Stimulated activated CD8-positive, alpha-beta memory T cell treated with anti-CD3 and anti-CD28 coated beads, Interleukin-15, amount 100 ng/mL, for 48 hours (primary cell): ENCODE results near the gene PDCD4.
"Not testable (repeated sequence)": the region's sequence is repeated elsewhere in the genome, so short reads cannot be mapped to it uniquely, and the experiment has no call there.

ENCODE experiments used
- DNase-seq, 2 donors: peaks; one replicate each; pipeline ENCODE4 v3.0.0-alpha.2; 2020; ENCODE audit warnings: low read depth in 2 of 2

PDCD4 gene

DNA sequence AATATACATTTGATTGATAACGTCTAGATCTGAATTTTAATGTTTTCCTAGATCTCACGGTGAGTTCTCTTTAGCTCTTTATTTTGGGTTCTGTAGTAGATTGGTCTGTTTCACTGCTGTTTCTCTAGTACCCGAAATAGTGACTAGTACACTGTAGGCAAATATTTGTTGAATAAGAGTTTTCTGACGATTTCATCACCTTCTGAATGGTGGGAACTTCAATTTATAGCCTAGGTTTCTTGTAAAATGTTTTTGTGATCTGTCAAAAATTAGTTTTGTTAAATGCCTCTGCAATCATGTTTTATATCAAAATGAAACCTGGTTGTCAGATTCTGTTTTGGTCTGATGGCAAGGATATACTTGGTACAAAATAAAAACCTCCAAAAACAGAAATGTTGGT, 10.2 kb downstream of the PDCD4 start:
- DNase-seq, result no peak

DNA sequence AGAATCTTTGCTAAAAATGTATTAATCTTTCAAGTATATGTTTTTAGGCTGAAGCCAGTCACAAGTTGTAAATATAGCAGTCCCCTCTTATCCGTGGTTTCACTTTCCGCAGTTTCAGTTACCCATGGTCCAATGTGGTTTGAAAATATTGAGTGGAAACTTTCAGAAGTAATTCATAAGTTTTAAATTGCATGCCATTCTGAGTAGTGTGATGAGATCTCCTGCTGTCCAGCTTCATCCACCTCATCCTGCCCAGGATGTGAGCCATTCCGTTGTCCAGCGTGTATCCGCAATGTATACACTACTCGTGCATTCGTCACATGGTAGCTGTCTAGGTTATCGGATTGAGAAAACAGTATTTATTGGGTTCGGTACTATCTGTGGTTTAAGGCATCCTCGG, 12.2 kb downstream of the PDCD4 start:
- no peak for DNase-seq

DNA sequence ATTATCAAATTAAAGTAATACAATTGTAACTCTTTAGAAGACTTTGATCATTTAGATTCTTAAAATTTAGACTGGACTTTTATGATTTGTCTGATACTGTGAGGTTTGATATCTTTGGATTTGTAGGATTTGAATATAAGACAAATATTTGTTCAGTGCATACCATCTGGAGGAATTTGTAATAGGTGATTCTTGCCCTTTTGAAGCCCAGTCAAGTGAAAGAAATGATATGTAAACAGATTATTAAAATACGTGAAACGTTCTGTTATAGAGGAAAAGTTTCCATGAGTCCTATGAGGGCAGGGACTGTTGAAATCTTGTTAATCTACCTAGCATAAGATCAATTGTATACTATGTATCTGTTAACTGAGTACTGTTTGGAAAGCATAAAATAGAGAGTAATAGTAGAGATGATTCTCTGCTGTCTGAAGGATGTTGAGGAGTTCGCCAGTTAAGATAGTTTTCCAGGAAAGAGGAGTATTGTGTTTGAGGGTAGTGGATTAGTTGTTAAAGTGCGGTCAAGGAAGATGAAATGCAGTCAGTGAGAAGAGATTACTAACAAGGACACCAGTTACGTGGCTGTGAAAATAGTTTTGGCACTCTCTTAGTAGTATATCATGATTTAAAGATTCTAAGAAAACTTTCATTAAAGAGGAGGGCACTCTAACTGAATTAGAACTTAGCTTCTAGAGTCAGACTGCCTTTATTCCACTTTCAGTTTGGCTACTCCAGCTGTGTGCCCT, 14.4 kb downstream of the PDCD4 start:
- DNase-seq, result no peak

DNA sequence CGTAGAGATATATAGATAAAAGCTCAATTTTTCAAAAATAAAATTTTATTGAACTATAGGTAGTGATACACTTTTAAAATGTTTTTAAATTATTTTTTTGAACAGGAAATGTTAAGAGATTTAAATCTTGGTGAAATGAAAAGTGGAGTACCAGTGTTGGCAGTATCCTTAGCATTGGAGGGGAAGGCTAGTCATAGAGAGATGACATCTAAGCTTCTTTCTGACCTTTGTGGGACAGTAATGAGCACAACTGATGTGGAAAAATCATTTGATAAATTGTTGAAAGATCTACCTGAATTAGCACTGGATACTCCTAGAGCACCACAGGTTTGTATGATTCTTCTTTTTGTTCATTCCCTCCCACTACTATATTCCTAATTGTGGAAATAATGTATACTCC, 15.8 kb downstream of the PDCD4 start:
- no peak for DNase-seq

DNA sequence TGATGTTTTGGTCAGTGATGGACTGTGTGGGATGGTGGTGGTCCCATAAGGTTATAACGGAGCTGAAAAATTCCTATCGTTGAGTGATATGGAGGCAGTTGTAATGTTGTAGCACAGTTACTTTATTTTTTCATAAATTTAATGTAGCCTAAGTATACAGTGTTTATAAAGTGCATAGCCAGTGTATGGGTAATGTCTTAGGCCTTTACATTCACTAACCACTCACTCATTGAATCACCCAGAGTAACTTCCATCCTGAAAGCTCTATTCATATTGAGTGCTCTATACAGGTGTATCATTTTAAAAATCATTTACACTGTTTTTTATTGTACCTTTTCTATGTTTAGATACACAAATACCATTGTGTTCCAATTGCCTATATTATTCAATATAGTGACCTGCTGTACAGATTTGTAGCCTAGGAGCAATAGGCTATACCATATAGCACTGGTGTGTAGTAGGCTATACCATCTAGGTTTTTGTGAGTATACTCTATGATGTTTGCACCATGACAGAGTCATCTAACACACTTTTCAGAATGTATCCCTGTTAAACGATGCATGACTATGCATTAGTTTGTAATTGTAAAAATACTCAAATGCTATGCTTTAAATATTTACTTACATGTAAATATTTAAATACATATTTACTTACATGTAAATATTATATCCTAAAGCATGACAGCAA, 21.0 kb downstream of the PDCD4 start:
- DNase-seq, result no peak

DNA sequence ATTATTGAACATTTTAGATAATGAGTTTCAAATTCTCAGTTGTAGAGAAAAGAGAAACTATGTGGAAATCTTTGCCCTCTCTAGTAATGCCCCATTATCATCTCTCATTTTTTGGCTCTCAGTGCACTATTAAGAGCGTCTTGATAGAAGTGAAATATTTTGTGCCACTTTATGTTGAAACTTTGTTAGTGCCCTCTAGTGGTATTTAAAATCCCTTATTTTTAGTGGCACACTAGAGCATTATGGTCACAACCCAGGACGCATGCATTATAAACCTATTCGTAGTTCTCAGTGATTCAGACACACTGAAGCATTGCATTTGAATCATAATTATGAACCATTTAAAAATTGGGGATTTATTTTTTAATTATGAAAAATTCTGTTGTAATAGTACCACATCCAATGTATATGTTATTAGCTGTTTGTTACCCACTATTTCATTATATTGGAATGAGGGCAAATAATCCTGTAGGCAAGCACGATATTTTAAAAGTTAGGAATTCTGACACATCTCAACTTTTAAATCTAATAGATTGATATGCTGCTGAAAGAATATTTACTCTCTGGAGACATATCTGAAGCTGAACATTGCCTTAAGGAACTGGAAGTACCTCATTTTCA, 21.9 kb downstream of the PDCD4 start:
- no peak for DNase-seq

DNA sequence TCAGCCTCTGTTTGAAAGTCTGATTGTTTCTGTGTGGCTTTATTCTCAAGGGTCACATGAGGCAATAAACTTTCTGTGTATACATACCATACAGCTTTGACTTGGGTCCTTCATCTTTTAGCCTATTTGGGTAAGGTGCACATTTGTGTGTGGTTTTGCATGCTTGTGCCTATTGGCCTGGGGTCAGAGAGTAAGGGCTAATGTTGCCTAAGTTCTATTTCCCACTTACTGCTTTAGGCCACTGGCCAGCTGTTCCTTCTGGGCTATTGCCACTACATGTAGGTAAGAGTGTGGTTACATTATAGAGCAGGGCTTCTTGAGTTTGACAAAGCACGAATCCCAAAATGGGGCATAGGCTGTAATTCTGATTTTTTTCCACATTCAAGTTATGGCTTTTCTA, 25.5 kb downstream of the PDCD4 start:
- DNase-seq, result no peak

DNA sequence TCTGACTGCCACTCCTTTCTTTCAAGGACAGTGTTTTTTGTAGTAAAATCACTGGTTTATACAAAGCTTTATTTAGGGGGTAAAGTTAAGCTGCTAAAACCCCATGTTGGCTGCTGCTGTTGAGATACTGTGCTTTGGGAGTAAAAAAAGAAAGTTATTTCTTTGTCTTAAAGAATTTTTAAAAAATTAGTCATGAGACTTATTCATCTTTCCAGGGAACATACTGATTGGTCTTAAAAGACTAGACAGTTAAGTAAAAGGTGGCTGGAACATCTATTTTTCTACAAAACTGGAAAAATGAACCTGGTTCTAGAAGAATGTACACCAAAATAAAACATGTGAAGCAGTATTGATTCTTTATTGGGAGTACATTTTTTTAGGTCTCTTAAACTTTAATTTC, 26.7 kb downstream of the PDCD4 start:
- no peak for DNase-seq

DNA sequence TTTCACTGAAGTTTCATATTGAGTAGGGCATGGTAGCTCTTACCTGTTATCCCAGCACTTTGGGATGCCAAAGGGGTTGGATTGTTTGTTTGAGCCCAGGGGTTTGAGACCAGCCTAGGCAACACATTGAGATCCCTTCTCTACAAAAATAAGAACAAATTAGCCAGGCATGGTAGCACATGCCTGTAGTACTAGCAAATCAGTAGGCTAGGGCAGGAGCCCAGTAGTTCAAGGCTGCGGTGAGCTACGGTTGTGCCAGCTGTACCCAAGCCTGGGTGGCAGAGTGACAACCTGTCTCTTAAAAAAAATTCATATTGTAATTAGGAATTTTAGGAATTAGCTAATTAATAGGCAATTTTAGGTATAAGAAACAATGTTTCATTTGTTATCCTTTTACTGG, 29.3 kb downstream of the PDCD4 start:
- DNase-seq, result no peak

DNA sequence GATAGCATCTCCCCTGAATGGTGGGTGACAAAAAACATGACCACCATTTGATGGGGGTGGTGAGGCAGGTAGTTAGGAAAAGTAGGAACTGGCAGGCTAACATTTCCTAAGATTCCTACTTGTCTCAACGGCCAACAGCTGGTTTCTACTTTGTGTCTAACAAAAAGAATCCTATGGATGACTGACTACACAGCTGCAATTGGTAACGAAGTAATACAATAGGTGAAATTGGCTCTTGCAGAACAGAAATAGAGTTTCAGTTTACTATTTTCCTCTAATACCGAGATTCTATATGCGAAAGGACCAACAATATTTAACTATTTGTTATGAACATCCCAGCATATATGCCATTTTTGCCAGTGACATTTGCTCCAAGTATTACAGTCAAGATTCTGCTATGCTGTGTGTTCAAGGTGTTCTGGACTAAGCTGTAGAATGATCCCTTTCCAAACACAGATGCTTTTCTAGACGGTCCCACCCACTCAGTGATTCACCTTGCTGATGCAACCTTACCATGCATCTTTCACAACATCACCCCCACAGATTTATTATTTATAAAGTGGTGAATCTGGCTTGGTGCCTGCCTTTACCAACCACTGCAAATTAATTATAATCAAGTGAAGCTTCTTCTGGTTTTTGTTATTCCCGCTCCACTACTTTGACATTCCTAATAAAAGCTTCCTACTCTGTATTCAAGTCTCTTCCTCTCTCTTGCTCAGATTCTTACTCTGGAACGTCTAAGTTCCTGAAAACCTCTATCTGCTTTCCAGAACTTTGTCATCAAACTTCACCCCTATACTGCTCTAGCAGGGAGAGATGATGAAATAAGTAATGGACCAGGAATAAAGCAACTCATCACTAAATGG, 30.5 kb downstream of the PDCD4 start:
- peak in 1 of 2 donors; percentile 18 for DNase-seq

DNA sequence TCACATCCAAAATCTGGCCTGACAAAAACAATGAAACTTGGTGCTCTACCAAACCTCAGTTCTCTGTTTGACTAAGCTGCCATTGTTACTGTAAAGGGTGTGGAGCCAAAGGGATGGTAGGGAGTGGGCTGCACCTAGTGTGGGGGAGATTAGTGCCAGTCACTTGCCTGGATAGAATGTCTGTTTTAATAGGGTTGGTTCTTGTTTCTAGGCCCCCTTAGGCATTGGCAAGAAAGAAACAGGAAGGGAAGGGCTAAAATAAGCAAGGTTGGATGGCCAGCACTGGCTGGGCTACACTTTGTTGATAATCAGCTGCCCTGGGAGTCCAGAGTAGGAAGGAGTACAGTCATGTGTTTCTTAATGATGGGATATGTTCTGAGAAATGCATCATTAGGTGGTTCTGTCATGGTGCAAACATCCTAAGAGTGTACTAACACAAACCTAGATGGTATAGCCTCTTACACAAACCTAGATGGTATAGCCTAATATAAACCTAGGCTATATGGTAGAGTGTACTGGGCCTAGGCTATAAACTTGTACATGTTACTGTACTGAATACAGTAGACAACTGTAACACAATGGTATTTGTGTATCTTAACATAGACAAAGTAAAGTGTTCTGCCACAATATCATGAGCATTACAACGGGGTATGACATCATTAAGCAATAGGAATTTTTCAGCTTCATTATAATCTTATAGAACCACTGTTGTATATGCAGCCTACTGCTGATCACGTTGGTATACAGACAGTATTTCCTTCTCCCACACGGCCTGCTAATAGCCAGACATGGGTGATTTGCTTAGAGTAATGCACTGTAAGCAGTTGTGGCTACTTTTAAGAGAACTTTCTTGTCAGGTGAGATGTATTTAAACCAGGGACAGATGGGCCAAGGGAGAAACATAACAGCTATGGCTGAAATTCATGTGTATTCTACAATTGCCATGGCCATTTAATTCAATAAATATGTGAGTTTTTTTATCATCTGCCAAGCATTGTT, 31.9 kb downstream of the PDCD4 start:
- DNase-seq, result peak in 1 of 2 donors; percentile 11

DNA sequence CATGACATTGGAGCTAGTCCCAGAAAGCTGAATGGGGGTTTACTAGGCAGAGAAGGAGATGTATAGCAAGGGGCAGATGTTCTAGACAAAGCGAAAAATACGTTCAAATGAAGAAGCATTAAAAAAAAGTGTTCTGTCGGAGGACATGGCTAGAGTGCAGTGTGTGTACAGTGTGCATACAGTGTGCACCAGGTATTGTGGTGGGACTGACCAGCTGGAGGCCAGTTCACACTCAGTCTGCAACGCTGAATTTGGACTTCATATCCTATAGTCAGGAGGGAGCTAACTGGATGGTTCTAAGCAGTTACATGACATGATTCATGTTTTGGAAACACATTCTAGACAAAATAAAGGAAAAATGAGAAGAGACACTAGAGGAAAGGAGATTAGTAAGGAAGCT, 38.4 kb downstream of the PDCD4 start:
- no peak for DNase-seq

DNA sequence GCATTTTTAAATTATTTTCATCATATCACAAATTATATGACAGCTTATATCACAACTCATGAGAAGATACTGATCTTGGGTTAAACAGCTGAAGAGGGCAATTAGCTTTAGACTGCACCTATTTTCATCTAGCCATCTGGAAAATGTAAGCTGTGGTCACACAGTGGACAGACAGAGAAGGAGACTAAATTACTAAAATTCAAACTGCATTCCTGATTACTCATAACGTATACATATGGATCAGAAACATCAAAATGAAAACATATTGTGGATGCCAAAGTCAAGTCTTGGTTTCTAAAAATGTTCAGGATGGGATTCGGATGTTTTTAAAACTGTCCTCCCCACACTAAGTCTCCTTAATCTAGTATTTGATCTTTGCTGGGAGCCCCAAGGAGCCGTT, 40.6 kb downstream of the PDCD4 start:
- DNase-seq, result no peak

DNA sequence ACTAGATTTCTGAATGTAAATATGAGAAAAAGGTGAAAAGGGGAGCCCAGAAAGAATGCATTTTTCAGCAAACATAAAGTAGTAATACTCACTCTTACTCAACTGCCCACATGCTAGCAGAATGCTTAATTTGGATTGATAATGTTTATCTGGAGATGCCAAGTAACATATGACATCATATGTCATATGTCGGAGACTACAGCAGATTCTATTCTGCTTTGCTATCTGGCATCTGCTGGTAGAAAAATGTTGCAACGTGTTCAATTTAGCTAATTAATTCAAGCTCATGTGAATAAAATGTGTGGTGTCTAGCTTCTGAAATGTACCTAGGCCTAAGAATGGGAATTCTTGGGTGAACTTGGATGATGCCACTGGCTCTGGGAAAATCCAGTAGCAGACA, 42.7 kb downstream of the PDCD4 start:
- no peak for DNase-seq

DNA sequence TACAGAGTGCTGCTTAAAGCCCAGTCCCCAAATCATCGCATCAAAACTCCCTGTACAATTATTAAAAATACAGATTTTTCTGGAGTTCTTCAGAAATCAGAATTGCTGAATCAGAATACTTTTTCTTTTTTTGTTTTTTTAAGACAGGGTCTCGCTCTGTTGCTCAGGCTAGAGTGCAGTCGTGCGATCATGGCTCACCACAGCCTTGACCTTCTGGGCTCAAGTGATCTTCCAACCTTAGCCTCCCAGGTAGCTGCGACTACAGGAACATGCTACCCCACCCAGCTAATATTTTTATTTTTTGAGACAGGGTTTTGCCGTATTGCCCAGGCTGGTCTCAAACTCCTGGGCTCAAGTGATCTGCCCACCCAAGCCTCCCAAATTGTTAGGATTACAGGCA, 43.3 kb downstream of the PDCD4 start:
- no peak for DNase-seq

DNA sequence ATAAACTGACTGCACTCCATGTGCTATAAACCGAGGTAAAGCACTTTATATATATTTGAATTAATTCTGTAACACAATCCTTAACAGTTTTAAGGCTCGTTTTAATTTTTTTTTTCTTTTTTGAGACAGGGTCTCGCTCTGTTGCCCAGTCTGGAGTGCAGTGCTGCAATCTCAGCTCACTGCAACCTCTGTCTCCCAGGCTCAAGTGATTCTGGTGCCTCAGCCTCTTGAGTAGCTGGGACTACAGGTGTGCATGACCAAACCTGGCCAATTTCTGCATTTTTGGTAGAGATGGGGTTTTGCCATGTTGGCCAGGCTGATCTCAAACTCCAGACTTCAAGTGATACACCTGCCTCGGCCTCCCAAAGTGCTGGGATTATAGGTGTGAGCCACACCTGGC, 43.9 kb downstream of the PDCD4 start:
- not testable (repeated sequence) for DNase-seq

DNA sequence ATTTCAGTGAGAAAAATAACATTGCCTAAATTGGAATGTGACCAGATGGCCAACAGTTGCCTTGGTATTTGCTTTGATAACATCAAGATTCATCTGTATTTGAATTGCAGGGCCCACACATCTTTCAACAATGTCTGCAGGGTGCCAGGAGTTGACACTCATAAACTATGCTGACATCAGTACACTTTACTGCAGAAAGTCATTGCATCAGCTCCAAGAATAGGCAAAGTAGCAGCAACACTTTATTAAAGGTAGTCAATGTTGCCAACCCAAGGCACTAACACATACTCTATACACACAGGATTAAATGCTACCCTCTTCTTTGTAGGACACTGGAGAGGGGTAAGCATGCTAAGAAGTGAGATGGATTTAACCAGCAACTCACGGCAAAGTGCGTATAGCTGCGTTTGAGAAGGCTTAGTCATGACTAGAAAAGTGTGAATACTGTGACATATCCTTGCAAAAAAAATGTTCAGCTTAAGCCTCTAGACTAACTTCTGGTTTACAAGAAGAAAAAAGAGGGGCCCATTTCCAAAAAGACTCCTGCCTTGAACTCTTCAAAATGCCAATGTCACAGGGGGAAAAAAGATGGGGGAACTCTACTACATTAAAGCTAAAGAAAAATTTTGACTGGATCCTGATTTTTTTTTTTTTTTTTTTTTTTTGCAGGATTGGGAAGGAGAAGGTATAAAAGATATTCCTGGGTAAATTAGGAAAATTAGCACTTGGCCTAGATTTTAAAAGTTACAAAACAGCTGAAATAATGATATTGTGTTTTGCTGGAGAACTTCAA, 45.0 kb downstream of the PDCD4 start:
- no peak for DNase-seq

DNA sequence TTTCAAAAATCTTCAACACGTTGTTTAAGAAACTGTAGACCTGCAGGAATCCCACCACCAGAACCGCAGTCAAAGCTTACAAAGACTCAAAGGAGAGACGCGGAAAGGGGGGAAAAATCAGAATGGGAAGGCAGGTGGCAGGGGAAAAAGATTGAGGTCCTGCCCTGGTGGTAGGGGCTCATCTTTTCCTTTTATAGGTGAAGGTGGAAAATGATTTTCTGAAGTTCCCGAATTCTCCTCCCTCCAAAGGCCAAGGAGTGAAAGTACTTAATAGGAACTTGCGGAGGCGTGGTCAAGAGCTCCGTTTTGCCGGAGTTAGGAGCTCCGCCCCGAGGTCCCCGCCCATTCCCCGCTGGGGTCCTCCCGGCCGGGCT, 46.5 kb downstream of the PDCD4 start:
- DNase-seq, result peak; percentile 85 to 89

DNA sequence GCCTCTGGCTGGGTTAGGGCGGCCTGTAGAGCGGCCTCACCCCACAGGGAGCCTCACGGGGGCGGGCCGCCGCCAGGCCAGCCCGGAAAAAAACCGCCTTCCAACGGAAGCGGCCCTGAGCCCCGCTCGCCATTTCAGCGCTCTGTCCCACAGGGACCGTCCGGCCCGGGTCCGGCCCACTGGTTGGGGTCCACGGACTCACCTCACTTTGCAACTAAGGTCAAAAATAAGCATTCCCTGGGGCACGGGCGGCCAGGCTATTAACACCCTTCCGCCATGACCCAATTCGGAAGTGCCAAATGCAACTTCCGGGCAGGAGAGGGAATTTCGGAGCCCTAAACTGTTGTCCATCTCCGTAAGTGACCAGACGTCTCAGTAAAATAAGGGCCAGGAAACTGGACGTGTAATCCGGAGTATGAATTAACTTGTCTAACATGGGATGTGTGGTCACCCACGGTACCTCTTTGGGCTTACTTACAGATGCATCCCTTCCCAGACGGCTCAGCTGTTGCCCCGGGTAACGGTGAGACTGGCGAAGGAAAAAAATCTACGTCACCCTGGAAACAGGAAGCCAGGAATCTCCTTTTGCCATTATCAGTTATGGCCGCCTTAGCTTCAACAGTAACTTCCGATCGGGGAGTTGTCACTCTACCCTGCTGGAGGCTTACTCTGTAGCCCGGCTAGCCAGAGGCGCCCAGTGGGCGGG, 47.1 kb downstream of the PDCD4 start, which contains the start of gene BBIP1:
Gene BBIP1 (minus strand): TSS at position 538 of the 706 bp plus-strand sequence. CDS start 1,023 bp downstream, outside the sequence.
- DNase-seq, result no peak
